Measurements from ENCODE around the gene MAT2A. TPM values are rescaled to one million over a fixed set of nuclear protein-coding genes. Genes with fewer than 3 reads are reported as not detected.
A peak's percentile ranks its signal among the peaks of the same experiment; 100 is the strongest.

Gene MAT2A
- total and polyA plus RNA-seq, 9 of the 15 experiments (the other 6 are each of a cell fraction or from before 2014, with no cell fraction given), result 130 to 1,027 (median 240) TPM

DNA sequence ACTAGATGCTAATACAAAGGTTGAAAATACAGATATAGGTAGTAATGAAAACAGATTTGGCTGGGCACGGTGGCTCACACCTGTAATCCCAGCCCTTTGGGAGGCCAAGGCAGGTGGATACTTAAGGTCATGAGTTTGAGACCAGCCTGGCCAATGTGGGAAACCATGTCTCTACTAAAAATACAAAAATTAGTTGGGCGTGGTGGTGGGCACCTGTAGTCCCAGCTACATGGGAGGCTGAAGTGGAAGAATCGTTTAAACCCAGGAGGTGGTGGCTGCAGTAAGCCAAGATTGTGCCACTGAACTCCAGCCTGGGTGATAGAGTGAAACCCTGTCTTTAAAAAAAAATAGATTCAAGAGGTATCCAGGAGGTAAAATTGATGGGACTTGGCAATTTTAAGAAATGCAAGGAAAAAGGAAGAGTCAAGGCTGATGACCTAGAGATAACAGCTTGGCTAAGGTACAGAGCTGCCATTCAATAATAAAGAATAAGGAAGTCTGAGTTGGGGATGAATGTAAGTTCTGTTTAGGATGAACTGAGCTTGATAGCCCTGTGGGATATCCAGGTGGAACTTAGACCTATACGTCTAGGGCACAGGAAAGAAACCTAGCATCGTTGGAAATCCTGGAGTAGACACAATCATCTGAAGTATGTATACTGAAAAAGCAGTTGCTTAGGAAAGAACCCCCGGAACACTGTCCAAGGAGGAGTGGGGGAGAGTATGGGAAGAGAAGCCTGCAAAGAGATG, 9.1 kb downstream of the MAT2A start:
- Histone ChIP-seq H3K9ac (ENCODE audit: insufficient read depth in 1 of 2, low read depth in 2 of 2, low read length in 2 of 2) (no peak overlapping the region), H3K9me3 (replicated peaks; ENCODE audit: control insufficient read depth, insufficient read depth, low read depth, low read length) (no peaks in the 10 kb centered on the region), H3K4me1 (replicated peaks in 1 of 2; ENCODE audit: control insufficient read depth in 2 of 2, insufficient read depth in 2 of 2, low read length in 2 of 2) (peaks cover 0 to under 1% of the 10 kb centered on the region in 2 experiments; a peak in 2 of 5 replicates), H3K4me3 (no peak overlapping the region), H2AFZ (ENCODE audit: low read depth, low read length) (no peak overlapping the region), H3K4me2 (ENCODE audit: insufficient read depth, low read length) (no peak overlapping the region), H3K79me2 (ENCODE audit: control insufficient read depth, insufficient read depth, low read length) (peaks cover 4% of the 10 kb centered on the region), H3K27ac (ENCODE audit: extremely low read depth, low read depth, low read length) (no peak overlapping the region), H4K20me1 (replicated peaks; ENCODE audit: control insufficient read depth, insufficient read depth, low read length) (peaks cover 6% of the 10 kb centered on the region), H3K27me3 (ENCODE audit: control insufficient read depth in 2 of 2, insufficient read depth in 2 of 2, low read length in 2 of 2) (no peaks in the 10 kb centered on the region), H3K36me3 (ENCODE audit: control insufficient read depth, insufficient read depth, low read length) (peaks cover 72% of the 10 kb centered on the region), H3K9me1 (ENCODE audit: control insufficient read depth, insufficient read depth, low read length) (no peaks in the 10 kb centered on the region)
- CTCF ChIA-PET (ENCODE audit: low intra/inter-chr PET ratio), result no interaction called here
- DNase-seq (ENCODE audit: extremely low read depth in 1 of 4, low spot score in 3 of 4) (no peak), ATAC-seq (no peak), FAIRE-seq (no peak)
- in situ Hi-C loops (cut with MboI), result no loop called here
- WGBS (ENCODE audit: insufficient coverage, low coverage, missing lambda C conversion rate), result 59% methylated on average over 6 of the region's 6 CpGs
- intact Hi-C loops (cut with micrococcal nuclease), result no loop called here
- no TSS peak for BruUV-seq (replicated peaks)
- POLR2A ChIA-PET, result interaction anchor here (0.6 to 24.3 kb wide), 22 partner anchors 3 to 221 kb away, joined by 3 to 1576 read pairs (median 5); partner anchors contain the start of genes CAPG, ELMOD3, GGCX and MAT2A
- TF ChIP-seq MXI1 (IDR thresholded peaks at IDR 0.05; ENCODE audit: low read depth, low read length), result 0 out of 2 replicates have a peak, but pooled peaks have one; percentile 21
- no peak for TF ChIP-seq PHB (CRISPR knock-in tag; IDR thresholded peaks at IDR 0.05)
- TF ChIP-seq CHD2 (IDR thresholded peaks at IDR 0.05; ENCODE audit: low read depth, low read length), result 0 out of 2 replicates have a peak, but pooled peaks have one; percentile 7
- TF ChIP-seq, protein P1, sequence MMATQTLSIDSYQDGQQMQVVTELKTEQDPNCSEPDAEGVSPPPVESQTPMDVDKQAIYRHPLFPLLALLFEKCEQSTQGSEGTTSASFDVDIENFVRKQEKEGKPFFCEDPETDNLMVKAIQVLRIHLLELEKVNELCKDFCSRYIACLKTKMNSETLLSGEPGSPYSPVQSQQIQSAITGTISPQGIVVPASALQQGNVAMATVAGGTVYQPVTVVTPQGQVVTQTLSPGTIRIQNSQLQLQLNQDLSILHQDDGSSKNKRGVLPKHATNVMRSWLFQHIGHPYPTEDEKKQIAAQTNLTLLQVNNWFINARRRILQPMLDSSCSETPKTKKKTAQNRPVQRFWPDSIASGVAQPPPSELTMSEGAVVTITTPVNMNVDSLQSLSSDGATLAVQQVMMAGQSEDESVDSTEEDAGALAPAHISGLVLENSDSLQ (IDR thresholded peaks at IDR 0.05), result peak; percentile 52; the same call in 1 of the 2 replicates
- 0 out of 2 replicates have a peak, but pooled peaks have one; percentile 29 for TF ChIP-seq ELF2 (CRISPR knock-in tag; IDR thresholded peaks at IDR 0.05)

Data from K562 (cell line).